HG03432 (cell line): ENCODE results near the gene JAKMIP2.
"Not testable (repeated sequence)": the region's sequence is repeated elsewhere in the genome, so short reads cannot be mapped to it uniquely, and the experiment has no call there.

Experiments used
- ATAC-seq: cut with Tn5 transposase; IDR thresholded peaks from one replicate; pipeline ENCODE4 v1.9.1; 2021; ENCODE audit warnings: mild to moderate bottlenecking, moderate library complexity; ENCODE audit not compliant: unreplicated experiment

The JAKMIP2 gene

GRCh38 chr5:147617711-147618350 is 164.7 kb downstream of the JAKMIP2 start:
- ATAC-seq = no peak

DNA sequence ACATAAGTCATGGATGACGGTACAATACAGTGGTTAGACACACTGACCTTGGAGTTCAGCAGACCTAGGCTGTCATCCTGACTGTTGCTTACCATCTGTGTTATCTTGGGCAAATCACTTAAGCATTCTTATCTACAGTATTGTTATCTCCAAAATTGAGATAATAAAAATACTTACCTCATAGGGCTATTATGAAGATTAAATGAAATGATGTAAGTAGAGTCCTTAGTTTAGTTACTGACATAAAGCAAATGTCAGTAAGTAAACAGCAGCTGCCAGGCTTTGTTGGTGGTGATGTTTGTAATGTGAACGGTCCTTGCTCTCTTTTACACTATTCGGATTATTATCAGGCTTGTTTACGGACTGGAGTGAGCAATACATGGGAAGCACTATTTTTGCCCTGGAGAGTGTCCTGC is 165.3 kb downstream of the JAKMIP2 start:
- ATAC-seq = no peak

- ATAC-seq = no peak
Observed at GRCh38 chr5:147616421-147616820, 166.1 kb downstream of the JAKMIP2 start.

DNA sequence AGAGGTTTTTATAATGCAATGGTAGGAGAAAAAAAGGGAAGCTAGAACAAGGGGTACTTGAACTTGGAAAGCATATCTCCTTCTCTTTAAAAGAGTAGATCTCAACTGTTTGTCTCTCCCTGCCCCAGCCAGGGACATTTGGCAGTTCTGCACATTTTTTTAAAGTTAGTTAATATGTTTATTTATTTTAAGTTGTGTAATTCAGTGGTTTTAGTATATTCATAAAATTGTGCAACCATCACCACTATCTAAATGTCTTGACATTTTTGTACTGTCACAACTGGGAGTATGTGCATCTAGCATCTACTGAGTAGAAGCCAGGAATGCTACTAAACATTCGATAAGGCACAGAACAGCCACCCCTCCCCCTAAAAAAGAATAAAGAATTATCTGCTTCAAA is 169.2 kb downstream of the JAKMIP2 start:
- ATAC-seq = no peak

DNA sequence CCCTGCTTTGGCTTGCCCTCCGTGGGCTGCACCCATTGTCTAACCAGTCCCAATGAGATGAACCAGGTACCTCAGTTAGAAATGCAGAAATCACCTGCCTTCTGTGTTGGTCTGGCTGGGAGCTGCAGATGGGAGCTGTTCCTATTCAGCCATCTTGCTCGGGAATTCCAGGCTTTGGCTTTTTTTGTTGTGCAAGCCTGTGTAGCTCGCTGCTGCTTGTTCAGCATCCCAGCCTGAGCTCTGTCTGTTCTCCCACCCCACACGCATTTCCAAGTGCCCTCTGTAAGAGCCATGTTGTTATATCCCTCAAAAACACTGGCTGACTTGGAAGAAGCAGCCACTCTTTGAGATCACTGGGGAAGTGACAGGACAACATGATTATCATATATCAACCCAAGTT is 171.0 kb downstream of the JAKMIP2 start:
- ATAC-seq = no peak

GRCh38 chr5:147610798-147611197 is 171.7 kb downstream of the JAKMIP2 start:
- ATAC-seq = no peak

GRCh38 chr5:147601652-147602051 is 180.9 kb downstream of the JAKMIP2 start:
- no peak for ATAC-seq

DNA sequence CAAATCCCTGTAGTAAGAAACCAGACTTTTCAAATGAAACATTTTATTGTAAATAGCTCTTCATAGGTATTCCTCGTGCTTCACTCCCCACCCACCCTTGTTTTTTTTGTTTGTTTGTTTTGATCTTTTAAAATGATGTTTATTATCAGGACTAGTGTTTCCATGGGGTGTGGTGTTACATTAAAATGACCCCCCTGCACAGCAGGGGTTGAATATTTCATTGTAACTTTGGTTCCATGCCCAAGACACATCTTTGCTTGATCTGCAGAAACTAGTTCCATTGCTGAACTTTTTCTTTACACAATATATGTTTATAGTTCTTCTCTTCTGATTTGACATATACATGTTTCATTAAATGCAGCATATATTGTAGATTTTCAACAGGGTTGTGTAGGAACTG is 191.4 kb downstream of the JAKMIP2 start:
- no peak for ATAC-seq

DNA sequence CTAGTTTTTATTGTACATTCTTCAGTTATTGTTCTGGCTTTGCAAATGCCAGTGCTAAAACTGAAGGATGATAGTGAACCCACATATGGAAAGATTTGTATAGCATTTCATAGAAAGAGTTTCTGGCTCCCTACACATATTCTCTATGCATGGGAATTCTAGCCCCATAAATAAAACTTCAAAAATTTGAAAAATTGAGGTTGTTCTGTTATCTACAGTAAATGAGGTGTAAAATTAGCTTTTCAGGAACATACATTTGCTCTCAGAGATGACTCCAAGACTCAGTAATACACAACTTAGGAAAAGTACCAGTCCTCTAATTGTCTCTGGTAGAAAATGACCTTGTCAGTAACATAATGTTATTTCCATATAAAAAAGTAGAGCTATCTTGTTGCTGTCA is 192.4 kb downstream of the JAKMIP2 start:
- ATAC-seq = no peak

DNA sequence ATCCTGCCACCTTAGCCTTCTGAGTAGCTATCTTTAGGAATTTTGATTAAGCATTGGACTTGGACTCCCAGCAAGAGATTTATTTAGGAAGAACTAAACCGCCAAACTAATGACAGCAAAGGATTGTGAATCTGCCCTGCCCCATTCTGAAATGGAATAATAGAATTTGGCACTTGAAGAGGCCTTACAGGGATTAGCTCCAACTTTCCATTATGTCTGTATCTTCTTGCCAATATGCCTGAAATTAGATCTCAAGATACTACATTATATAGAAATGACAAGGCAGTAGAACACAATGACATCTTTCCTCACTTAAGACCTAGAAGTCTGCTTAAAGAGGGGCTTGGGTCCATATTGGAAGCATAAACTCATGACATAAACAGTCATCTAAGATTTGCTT is 195.7 kb downstream of the JAKMIP2 start:
- ATAC-seq = no peak

DNA sequence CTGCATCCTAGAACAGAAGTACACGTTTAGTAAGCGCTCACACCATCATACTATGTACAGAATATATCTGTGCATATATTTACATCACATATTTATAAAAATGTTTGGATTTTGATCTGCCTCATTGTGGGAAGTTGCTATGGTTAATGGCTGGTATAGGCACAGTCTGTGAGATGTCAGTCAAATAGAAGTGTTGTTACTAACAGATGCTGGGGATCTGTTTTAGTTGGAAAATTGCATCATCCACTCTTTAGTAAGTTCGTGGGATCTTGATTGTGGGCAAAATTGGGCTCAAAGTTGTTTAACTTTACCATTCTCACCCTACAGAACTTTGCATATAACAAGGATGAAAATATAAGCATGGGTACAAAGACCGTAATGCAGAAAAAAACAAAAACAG is 196.3 kb downstream of the JAKMIP2 start:
- no peak for ATAC-seq

DNA sequence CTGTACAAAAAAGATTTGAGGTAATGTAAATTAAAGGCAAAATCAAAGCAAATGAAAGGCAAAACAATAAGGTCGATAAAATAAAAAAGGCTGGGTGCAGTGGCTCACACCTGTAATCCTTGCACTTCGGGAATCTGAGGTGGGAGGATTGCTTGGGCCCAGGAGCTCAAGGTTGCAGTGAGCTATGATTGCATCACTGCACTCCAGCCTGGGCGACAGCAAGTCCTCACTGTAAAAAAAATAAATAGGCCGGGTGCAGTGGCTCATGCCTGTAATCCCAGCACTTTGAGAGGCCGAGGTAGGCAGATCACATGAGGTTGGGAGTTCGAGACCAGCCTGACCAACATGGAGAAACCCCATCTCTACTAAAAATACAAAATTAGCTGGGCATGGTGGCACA is 200.3 kb downstream of the JAKMIP2 start:
- ATAC-seq = not testable (repeated sequence)

GRCh38 chr5:147580418-147580817 is 202.1 kb downstream of the JAKMIP2 start:
- not testable (repeated sequence) for ATAC-seq

DNA sequence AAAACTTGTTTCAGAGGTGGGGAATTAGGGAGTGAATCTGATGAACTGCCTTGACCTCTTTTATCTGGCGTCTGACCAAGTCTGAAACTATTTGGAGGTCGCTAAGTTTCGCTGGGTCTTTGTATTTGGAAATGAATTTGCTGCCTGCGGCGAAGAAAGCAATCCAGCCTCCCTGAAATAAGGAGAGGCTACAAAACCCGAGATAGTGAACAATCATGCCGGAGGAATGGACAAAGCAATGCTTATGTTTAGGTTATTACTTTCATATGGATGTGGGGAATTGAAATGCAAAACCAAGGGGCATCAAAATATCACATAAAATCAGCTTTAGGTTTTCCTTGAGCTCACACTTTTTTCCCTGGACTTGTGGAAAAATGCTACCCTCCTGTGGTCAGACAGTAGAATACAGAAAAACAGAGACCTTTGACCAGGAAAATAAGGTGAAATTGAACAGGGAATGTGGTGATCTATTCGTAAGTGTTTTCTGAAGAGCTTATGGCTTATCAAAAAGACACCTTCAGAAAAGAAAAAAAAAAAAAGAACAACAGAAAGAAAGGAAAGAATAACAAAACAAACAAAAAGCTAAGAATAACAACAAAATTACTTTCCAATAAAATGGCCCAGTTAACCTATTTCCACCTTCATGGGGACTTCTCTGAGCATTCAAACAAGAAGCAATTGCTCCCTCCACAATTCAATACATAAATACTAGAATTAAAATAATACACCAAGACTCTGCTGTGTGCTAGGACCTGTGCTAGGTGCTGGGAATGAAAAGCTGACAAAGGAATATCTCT is 204.1 kb downstream of the JAKMIP2 start:
- no peak for ATAC-seq

GRCh38 chr5:147576646-147577535 is 205.6 kb downstream of the JAKMIP2 start:
- peak; percentile 88 for ATAC-seq

DNA sequence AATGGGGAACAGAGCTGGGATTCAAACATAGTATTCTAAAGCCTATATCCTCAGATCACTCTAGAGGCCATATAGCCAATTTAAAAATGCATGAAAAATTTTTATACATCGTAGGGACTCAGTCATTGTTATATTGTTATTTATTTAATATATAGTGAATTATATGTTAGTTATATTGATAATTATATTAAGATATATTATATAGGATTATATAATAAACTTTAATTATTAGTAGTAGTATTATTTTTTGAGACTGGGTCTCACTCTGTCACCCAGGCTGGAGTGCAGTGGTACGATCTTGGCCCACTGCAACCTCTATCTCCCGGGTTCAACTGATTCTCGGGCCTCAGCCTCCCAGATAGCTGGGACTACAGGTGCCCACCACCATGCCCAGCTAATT is 206.9 kb downstream of the JAKMIP2 start:
- ATAC-seq = no peak

DNA sequence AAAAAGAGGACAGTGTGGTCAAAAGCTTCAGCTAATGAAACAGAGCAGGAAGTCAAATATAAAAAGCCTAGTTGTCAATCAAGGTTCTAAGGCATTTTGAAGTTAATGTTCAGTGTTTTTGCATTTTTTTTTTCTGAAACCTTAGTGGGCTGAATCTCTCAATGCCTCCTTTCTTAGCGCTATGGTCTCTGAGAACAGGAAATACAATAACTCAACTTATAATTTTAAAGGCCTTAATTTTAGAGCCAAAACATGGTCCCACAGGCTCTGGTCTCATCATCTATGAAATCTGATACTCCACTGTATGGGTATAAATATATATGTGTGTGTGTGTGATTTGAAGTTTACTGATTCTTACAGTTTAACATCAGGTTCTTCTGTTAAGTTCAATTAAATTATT is 209.3 kb downstream of the JAKMIP2 start:
- no peak for ATAC-seq

DNA sequence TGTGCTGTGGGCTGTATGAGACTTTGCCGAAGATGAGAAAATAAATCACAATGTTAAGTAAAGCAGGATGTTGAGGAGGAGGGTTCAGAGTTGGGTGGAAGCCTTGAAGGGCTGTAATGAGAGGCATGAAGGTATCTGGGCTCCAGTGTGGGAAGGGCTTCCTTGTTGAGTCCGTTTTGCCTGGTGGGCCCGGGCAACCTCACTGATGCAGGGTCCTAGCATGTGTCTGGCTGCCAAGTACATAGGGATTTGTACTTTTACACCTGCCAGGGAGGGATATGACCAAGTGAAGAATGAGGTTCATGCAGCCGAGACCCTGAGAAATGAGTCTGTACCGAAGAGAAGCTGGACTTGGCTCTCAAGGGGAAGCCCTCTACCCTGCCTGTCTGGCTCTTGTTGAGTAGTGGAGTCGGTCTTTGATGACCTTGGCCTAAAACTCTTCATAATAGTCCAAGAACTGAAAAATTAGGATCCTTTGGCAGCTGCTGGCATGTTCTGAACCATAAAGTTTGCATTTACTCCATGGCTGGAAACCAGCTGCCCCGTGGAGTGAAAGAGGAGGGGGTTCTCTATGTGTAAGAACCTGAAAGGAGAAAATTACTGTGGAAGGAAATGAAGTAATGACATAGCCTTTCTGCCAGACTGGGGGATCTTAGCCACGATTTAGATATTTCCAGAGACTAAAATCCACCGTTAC is 213.7 kb downstream of the JAKMIP2 start:
- no peak for ATAC-seq

GRCh38 chr5:147567917-147568598 is 214.5 kb downstream of the JAKMIP2 start:
- ATAC-seq = no peak

DNA sequence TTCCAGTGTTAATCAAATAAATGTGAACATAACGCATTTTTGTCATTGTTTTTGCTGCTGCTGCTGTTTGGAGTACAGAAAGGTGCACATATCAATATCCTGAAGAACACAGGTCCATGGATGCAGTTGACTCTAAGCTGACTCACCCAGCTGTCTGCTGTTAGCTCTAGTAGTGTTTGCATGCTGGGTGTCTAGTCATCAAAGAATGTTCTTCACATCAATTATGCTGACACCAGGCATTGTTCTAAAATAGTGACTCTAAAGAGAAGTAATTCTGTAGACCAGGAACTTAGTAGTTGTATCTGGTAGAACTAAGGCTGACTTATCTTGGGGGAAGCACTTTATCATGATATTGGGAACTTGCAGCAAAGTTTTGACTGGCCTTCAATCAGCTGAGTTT is 217.0 kb downstream of the JAKMIP2 start:
- no peak for ATAC-seq
